ENCODE data around the gene LAMC2.
A peak's percentile ranks its signal among the peaks of the same experiment; 100 is the strongest.
"Not testable (repeated sequence)": the region's sequence is repeated elsewhere in the genome, so short reads cannot be mapped to it uniquely, and the experiment has no call there.

LAMC2 gene

DNA sequence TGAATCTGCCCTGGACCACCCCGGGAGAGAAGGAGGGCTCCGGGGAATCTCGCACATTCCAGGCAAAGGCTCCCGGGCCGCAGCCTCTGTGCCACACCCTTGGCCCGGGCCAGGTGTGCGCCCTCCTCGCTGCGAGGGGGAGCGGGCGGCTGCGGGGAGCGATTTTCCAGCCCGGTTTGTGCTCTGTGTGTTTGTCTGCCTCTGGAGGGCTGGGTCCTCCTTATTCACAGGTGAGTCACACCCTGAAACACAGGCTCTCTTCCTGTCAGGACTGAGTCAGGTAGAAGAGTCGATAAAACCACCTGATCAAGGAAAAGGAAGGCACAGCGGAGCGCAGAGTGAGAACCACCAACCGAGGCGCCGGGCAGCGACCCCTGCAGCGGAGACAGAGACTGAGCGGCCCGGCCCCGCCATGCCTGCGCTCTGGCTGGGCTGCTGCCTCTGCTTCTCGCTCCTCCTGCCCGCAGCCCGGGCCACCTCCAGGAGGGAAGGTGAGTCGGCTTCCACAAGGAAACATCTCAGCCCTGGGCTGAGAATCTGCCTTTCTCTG lies at the start of gene LAMC2:
TSS of gene LAMC2 (plus strand) at position 324 of the 550 bp plus-strand sequence. CDS start at position 413, 89 bp downstream.
- DNase-seq = peak; percentile 87

GRCh38 chr1:183137782-183138181 lies 48.3 kb upstream of the LAMC2 start:
- no peak for DNase-seq

GRCh38 chr1:183138301-183138700 lies 47.8 kb upstream of the LAMC2 start:
- DNase-seq = no peak

GRCh38 chr1:183139281-183139942 lies 46.7 kb upstream of the LAMC2 start:
- DNase-seq = peak; percentile 16

- no peak for DNase-seq
Observed at GRCh38 chr1:183140633-183141032, 45.4 kb upstream of the LAMC2 start.

DNA sequence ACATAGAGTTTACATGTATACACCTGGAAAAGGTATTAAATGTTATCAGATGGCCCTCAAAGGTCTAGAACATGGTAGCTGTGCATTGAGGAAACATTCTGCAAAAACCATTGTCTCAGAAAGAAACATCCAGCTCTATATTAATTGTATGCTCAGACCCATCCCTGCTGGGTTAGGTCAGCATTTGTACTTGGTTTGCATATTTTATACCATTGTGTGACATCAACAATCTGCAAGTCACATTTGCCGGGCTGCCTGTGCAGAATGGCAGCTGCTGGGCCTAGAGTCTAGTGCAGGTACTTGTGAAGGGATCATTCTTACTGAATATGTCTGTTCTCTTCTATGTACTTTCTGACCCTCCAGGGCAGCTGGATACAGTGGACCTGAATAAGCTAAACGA lies 43.9 kb upstream of the LAMC2 start:
- no peak for DNase-seq

GRCh38 chr1:183143576-183144315 lies 42.3 kb upstream of the LAMC2 start:
- DNase-seq = no peak

- no peak for DNase-seq
Observed at GRCh38 chr1:183144752-183145151, 41.3 kb upstream of the LAMC2 start.

DNA sequence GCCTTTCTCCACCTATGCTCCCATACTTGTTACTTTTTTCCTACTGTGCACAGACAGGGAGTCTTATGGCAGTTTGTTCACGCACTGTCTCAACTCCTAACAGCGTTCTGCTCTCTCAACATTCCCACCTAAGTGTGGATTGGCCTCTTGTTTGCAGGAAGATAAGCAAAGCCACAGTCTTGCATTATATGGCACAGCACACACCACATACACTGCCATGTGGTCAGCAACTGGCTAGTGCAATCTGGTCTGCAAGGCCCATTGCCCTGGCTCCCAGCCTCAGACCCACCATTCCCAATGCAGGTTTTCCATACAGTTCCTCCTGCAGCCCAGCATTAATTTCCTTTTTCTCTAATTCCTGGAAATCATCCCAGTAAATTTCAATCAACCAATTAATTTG lies 38.3 kb upstream of the LAMC2 start:
- no peak for DNase-seq

GRCh38 chr1:183148599-183148998 lies 37.5 kb upstream of the LAMC2 start:
- no peak for DNase-seq

DNA sequence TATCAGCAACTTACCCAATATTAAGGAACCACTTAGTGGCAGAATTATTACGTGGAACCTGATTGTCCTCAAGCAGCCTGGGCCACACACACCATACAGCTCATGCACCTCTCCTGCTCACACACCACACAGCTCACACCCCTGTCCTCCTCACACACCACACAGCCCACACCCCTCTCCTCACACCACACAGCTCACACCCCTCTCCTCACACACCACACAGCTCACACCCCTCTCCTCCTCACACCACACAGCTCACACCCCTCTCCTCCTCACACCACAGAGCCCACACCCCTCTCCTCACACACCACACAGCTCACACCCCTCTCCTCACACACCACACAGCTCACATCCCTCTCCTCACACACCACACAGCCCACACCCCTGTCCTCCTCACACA lies 36.8 kb upstream of the LAMC2 start:
- DNase-seq = no peak

DNA sequence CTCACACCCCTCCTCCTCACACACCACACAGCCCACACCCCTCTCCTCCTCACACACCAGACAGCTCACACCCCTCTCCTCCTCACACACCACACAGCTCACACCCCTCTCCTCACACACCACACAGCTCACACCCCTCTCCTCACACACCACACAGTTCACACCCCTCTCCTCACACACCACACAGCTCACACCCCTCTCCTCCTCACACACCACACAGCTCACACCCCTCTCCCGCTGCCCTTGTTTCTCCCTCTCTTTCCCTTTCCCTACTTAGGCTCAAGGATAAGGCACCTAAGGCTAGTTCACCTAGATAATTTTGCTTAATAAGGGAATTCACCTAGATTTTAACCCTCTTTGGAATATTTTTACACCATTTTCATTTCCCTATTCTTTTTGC lies 36.0 kb upstream of the LAMC2 start:
- DNase-seq = not testable (repeated sequence)

DNA sequence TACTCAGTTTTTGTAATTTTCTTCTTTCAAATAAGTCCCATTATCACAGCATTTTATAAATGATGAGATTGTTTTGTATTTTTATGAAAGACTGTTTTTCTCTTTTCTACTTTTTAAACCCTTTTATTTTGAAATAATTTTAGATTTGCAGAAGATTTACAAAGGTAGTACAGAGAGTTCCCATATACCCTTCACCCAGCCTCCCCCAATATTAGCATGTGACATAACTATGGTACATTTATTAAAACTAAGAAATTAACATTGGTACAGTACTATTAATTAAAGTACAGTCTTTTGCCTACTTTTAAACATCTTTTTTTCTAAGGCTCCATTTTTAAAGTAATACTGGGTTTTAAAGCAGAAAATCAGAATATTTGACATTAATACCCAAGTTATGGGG lies 35.6 kb upstream of the LAMC2 start:
- no peak for DNase-seq

- no peak for DNase-seq
Observed at GRCh38 chr1:183152180-183152579, 33.9 kb upstream of the LAMC2 start.

- no peak for DNase-seq
Observed at GRCh38 chr1:183155939-183156338, 30.1 kb upstream of the LAMC2 start.

- DNase-seq = peak; percentile 93
Observed at GRCh38 chr1:183159960-183160359, 26.1 kb upstream of the LAMC2 start.

GRCh38 chr1:183161391-183161790 lies 24.7 kb upstream of the LAMC2 start:
- DNase-seq = no peak

- peak; percentile 48 for DNase-seq
Observed at GRCh38 chr1:183163316-183163715, 22.7 kb upstream of the LAMC2 start.

DNA sequence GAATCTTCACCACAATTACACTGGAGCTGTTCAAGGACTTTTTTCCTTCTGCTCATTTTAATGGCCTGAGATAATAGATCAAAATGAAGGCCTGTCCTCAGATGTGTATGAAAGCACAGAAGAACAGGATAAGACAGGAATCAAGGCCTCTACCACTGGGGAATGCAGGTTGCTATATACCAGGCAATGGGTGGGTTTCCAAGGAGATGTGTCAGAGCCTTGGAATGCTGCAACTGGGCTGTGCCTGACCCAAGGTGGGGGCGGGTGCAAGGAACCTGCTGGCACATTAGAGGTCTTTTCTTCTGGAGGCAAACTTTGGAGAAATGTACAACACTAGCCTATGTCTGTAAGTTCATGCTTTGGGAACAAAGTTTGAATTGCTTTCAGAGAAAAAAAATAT lies 21.7 kb upstream of the LAMC2 start:
- DNase-seq = no peak

- no peak for DNase-seq
Observed at GRCh38 chr1:183164963-183165362, 21.1 kb upstream of the LAMC2 start.

DNA sequence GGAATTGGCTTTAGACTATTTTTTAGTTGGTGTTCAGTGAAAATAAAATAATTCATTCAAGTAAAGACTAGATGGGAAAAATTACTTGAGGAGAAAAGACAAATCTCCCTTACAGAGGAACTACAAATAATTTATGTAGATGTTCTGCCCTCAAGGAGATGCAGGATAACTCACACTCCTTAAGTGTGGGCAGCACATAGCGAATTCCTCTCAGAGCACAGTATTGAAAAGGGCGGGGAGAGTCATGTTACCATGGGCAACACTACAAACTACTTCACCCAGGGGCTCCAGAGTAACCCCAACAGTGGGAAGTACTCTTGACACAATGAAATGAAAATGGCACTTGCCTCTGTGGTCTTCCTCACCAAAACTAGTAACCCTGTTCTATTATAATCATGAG lies 20.6 kb upstream of the LAMC2 start:
- DNase-seq = no peak

DNA sequence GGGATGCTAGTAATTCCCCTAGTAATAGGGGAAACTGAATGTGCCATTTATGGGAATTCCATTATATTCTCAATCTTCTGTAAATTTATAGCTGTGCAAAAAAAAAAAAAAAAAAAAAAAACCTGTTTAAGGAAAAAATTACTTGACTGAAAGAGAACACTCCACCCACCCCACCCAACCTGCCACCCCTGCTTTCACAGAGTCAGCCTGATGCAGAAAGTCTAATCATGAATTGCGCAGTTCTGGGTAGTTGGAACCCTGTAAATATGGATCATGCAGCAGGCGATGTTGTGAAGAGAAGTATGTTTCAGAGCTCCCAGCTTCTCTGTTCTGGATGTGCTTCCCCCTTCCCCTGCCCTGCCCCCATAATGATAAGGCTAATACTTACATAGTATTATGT lies 19.6 kb upstream of the LAMC2 start:
- DNase-seq = no peak

DNA sequence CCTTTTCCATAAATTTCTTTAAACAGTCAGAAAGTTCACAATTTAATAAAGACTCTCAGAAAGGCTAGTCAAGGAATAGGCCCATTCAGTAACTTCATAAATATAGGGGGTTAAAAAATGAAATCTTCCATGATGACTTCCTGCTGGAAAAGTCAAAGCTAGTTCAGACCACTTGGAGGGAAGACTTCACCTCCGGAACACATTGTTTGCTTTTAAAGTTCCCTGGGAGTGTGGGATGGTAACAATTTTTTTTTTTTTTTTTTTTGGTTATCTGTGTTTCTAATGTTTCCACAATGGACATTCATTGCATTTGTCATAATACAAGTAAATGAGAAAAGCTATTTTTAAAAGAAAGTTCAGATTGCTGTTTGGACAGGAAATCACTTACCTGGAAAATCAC lies 18.4 kb upstream of the LAMC2 start:
- DNase-seq = no peak

GRCh38 chr1:183168308-183168707 lies 17.8 kb upstream of the LAMC2 start:
- no peak for DNase-seq
